Kidney tubule cell (primary cell): ENCODE data around the gene EEPD1.

Source experiments
- DNase-seq: peaks from one replicate; pipeline ENCODE4 v3.0.0-alpha.2; 2018; ENCODE audit warnings: low spot score

The EEPD1 gene

DNA sequence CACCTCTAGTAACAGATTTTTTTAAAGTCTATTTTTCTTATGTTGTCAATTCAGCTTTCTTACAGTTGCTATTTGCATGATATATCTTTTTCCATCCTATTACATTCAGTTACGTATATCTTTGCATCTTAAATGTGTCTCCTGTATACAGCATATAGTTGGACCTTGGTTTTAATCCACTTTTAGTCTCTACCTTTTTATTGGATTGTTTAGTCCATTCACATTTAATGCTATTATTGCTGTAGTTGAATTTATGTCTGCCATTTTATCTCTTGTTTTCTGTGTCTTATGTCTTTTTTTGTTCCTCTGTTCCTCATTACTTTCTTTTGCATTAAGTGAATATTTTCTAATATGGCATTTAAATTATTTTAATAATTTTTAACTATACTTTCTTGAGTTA lies 100.6 kb downstream of the EEPD1 start:
- DNase-seq: no peak

DNA sequence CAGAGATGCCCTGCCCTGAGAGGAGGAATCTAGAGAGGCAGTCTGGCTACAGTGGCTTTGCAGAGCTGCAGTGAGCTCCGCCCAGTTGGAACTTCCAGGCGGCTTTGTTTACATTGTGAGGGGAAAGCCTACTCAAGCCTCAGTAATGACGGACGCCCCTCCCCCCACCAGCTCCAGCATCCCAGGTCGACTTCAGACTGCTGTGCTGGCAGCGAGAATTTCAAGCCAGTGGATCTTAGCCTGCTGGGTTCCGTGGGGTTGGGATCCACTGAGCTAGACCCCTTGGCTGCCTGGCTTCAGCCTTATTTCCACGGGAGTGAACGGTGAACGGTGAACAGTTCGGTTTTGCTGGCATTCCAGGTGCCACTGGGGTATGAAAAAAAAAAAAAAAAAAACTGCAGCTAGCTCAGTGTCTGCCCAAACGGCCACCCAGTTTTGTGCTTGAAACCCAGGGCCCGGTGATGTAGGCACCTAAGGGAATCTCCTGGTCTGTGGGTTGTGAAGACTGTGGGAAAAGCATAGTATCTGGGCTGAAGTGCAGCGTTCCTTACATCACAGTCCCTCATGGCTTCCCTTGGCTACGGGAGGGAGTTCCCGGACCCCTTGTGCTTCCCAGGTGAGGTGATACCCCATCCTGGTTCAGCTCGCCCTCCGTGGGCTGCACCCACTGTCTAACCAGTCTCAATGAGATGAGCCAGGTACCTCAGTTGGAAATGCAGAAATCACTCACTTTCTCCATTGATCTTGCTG lies 105.6 kb downstream of the EEPD1 start:
- DNase-seq: peak; percentile 85

GRCh38 chr7:36260481-36260880 lies 107.4 kb downstream of the EEPD1 start:
- no peak for DNase-seq

GRCh38 chr7:36261019-36261754 lies 108.1 kb downstream of the EEPD1 start:
- DNase-seq: no peak

DNA sequence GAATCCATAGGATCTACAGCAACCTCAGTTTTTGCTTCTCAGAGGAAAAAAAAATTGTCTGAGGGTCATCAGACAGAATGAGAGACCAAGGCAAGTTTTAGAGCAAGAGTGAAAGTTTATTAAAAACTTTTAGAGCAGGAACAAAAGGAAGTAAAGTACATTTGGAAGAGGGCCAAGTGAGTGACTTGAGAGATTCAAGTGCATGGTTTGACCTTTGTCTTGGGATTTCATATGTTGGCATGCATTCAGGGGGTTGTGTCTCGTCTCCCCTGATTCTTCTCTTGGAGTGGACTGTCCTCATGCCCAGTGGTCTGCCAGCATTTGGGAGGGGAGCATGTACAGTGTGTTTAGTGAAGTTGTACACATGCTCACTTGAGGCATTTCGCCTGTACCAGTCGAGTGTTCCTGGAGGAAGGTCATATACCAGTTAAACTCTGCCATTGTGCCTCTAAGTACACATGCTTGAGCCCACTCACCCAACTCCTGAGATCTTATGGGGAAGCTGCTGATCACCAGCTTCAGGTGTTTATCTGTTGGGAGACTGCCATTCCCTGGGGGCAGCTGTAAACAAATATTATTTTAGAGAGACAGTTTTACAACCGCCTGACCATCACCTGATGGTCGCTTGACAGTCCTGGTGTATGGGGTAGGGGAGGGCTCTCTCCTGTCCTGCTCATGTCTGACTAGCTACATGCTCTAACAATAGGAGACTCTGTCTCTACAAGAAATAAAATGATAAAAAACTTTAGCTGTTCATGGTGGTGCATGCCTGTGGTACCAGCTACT lies 109.4 kb downstream of the EEPD1 start:
- no peak for DNase-seq

DNA sequence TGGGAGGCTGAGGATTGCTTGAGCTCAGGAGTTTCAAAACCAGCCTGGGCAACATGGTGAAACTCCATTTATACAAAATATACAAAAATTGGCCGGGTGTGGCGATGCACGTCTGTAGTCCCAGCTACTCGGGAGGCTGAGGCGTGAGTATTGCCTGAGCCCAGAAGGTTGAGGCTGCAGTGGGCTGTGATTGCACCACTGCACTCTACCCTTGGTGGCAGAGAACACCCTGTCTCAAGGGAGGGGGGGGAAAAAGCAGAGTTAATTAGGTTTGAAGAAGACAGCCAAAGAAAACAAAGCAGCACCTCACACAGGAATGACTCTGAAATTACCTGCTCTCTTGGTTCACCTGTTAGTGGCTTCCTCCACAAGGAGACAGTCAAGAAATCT lies 110.0 kb downstream of the EEPD1 start:
- DNase-seq: no peak

GRCh38 chr7:36264123-36264801 lies 111.2 kb downstream of the EEPD1 start:
- no peak for DNase-seq

GRCh38 chr7:36264913-36265516 lies 112.0 kb downstream of the EEPD1 start:
- no peak for DNase-seq

- no peak for DNase-seq
Measured at GRCh38 chr7:36265680-36266079, 112.6 kb downstream of the EEPD1 start.

GRCh38 chr7:36266190-36266589 lies 113.1 kb downstream of the EEPD1 start:
- no peak for DNase-seq

- DNase-seq: no peak
Measured at GRCh38 chr7:36266683-36267082, 113.6 kb downstream of the EEPD1 start.

DNA sequence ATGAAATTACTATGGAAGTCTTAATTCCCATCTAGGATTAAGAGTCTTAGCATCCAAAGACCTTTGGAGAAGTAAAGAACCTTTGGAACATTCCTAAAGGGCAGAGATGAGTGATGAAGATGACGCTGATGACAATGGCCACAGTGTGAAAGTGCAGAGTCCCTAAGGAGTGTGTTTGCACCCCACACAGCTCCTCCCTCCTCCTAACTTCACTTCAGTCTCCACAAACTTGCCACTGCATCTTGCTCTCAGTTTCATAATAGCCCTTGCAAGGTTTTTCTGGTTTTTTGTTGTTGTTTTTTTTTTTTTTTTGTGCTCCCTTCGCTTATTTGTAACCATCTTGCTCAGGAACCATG lies 119.1 kb downstream of the EEPD1 start:
- DNase-seq: no peak

GRCh38 chr7:36272567-36273269 lies 119.7 kb downstream of the EEPD1 start:
- peak; percentile 66 for DNase-seq

DNA sequence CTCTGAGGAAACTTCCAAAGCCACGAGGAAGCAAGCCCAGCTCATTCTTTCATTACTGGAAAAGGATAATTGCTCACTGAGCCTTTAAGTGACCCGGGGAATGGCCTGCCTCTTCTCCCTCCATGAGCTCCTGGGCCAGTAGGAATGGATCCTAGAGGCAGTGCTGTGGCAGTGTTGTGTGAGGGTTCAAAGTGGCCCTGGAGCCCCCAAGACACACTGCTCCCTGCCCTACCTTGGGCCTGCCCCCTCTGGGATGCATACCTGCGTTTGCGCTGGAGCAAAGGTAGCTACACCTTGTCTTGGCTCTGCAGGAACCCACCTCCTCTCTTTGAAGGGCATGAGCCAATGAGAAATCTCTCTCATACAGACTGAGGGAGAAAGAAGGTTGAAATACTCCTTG lies 120.8 kb downstream of the EEPD1 start:
- no peak for DNase-seq

DNA sequence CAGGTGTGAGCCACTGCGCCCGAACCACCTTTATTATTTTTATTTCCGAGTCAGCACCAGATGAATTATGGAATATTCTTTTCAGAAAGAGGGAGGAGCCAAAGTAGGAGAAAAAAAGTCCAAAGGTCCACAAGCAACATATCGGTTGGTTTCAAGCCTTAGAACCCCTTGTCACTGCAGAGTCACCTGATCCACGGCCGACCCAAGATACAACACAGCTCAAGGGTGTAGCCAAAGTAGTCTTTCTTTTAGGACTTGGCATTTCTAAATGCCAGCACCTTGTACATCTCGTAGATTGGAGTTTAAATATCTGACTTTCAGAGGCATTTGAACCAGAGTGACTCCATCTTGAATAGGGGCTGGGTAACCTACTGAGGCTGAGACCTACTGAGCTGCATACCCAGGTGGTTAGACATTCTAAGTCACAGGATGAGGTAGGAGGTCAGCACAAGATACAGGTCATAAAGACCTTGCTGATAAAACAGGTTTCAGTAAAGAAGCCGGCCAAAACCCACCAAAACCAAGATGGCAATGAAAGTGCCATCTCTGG lies 122.8 kb downstream of the EEPD1 start:
- no peak for DNase-seq

- no peak for DNase-seq
Measured at GRCh38 chr7:36276428-36277248, 123.6 kb downstream of the EEPD1 start.

- DNase-seq: peak; percentile 39
Measured at GRCh38 chr7:36277249-36277542, 124.1 kb downstream of the EEPD1 start.

- no peak for DNase-seq
Measured at GRCh38 chr7:36278069-36278619, 125.1 kb downstream of the EEPD1 start.

DNA sequence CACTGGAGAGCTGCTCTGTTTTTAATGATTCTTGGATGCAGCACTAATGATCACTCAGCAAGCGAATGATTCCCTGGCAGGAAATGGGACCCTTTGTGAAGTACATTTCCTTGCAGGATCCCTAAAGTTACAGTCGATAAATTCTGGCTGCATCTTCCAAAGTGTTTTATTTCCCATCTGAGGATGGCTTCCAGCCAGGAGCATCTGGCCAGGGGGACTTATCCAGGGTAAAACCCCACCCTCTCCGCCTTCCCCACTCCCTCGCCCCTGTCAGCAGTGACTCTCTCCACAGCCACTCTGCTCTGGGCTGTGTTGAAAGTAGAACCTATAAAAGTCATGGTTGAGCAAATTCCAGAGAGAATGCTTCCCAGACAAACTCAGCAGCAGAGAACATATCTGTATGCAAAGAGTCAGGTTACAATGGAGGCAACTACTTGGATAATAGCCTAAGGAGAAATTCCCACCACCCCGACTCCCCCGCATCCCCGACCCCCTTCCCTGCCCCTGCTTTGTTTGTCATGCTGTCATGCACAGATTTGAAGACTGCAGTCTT lies 125.6 kb downstream of the EEPD1 start:
- peak; percentile 58 for DNase-seq
